ENCODE results near the gene CD2.

CD2 gene

GRCh38 chr1:116760487-116760886 is 6.3 kb downstream of the CD2 start:
- no peak for DNase-seq (ENCODE audit: low read depth)

- DNase-seq (ENCODE audit: low read depth): no peak
Measured at GRCh38 chr1:116760996-116761665, 6.9 kb downstream of the CD2 start.

- no peak for DNase-seq (ENCODE audit: low read depth)
Measured at GRCh38 chr1:116762281-116762680, 8.1 kb downstream of the CD2 start.

- DNase-seq (ENCODE audit: low read depth): no peak
Measured at GRCh38 chr1:116762781-116763115, 8.5 kb downstream of the CD2 start.

GRCh38 chr1:116763116-116763786 is 9.0 kb downstream of the CD2 start:
- no peak for DNase-seq (ENCODE audit: low read depth)

- DNase-seq (ENCODE audit: low read depth): no peak
Measured at GRCh38 chr1:116763787-116764465, 9.7 kb downstream of the CD2 start.

GRCh38 chr1:116764466-116764898 is 10.3 kb downstream of the CD2 start:
- DNase-seq (ENCODE audit: low read depth): no peak

GRCh38 chr1:116764906-116765862 is 11.0 kb downstream of the CD2 start:
- DNase-seq (ENCODE audit: low read depth): no peak

GRCh38 chr1:116765962-116766361 is 11.7 kb downstream of the CD2 start:
- no peak for DNase-seq (ENCODE audit: low read depth)

- DNase-seq (ENCODE audit: low read depth): no peak
Measured at GRCh38 chr1:116766616-116767469, 12.6 kb downstream of the CD2 start.

- DNase-seq (ENCODE audit: low read depth): no peak
Measured at GRCh38 chr1:116767782-116768382, 13.7 kb downstream of the CD2 start.

GRCh38 chr1:116768416-116769103 is 14.3 kb downstream of the CD2 start:
- no peak for DNase-seq (ENCODE audit: low read depth)

GRCh38 chr1:116769104-116769452 is 14.8 kb downstream of the CD2 start:
- DNase-seq (ENCODE audit: low read depth): no peak

- peak; percentile 31 for DNase-seq (ENCODE audit: low read depth)
Measured at GRCh38 chr1:116769561-116769977, 15.3 kb downstream of the CD2 start.

GRCh38 chr1:116769994-116770393 is 15.8 kb downstream of the CD2 start:
- DNase-seq (ENCODE audit: low read depth): no peak

GRCh38 chr1:116770625-116771024 is 16.4 kb downstream of the CD2 start:
- DNase-seq (ENCODE audit: low read depth): no peak

GRCh38 chr1:116771997-116772647 is 17.9 kb downstream of the CD2 start:
- no peak for DNase-seq (ENCODE audit: low read depth)

- no peak for DNase-seq (ENCODE audit: low read depth)
Measured at GRCh38 chr1:116772648-116773045, 18.4 kb downstream of the CD2 start.

- DNase-seq (ENCODE audit: low read depth): no peak
Measured at GRCh38 chr1:116775116-116775752, 21.0 kb downstream of the CD2 start.
